Effector CD8-positive, alpha-beta T cell (primary cell): ENCODE data around the gene DCTN2.

ENCODE experiments used
- DNase-seq: peaks from one replicate; lab custom pipeline; 2025; lab: John Stamatoyannopoulos, UW

Gene DCTN2

DNA sequence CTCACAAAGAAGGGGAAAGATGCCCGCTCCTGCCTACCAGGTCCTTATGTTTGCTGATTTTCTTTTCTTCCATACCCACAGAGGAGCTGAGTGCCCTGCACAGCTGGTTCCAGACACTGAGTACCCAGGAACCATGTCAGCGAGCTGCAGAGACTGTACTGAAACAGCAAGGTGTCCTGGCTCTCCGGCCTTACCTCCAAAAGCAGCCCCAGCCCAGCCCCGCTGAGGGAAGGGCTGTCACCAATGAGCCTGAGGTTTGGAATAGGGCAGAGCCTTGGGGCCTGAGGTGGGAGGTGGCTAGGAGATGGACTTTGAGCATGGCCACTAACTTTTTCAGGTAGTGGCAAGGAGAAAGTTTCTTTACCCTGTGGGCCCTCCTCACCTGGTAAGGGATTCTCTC, 56.9 kb downstream of the DCTN2 start:
- no peak for DNase-seq

DNA sequence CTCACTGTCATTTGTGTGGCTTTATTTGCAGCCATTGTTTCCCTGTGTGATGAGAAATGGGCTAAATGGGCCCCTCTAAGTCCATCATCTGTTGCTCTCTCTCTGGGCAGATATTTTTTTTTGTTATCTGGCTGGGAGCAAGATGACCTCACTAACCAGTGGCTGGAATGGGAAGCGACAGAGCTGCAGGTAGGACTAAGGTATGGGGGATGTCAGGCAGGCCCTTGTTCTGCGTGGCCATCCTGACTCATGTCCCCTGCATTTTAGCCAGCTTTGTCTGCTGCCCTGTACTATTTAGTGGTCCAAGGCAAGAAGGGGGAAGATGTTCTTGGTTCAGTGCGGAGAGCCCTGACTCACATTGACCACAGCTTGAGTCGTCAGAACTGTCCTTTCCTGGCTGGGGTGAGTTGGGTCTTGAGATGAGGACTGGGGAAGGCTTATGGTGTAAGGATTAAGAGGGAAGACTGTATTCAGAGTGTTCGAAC, 57.8 kb downstream of the DCTN2 start:
- no peak for DNase-seq

DNA sequence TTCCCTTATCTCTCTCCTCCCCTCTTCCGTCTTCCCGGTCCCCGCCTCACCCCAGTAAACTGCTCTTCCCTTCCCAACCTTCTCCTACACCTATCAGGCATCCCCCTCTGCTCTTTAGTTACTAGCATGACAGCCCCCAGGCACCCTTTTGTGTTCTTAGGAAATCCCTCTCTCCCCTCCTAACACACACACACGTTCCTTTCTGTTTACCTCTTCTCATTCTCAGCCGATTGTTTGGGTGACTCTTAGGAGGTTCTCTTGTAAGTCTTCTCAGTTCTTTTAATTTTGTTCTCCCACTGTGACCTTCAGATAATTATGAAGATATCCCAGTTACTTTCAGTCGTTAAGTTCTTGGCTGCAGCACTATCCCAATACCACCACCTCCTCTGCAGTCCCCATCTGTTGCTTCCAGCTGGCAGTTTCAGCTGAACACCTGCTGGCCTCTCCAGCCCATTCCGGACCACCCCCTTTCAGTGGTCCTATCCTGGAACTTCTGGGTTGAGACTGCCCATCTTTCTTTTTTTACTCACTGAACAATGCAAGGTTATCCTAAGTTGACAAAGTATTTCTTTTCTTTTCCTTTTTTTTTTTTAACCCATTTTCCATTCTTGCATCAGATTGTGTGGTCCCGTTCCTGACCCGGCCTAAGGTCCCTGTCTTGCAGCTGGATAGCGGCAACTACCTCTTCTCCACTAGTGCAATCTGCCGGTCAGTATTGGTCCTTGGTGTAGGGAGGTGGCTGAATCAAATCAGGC, 58.4 kb downstream of the DCTN2 start:
- DNase-seq = no peak

DNA sequence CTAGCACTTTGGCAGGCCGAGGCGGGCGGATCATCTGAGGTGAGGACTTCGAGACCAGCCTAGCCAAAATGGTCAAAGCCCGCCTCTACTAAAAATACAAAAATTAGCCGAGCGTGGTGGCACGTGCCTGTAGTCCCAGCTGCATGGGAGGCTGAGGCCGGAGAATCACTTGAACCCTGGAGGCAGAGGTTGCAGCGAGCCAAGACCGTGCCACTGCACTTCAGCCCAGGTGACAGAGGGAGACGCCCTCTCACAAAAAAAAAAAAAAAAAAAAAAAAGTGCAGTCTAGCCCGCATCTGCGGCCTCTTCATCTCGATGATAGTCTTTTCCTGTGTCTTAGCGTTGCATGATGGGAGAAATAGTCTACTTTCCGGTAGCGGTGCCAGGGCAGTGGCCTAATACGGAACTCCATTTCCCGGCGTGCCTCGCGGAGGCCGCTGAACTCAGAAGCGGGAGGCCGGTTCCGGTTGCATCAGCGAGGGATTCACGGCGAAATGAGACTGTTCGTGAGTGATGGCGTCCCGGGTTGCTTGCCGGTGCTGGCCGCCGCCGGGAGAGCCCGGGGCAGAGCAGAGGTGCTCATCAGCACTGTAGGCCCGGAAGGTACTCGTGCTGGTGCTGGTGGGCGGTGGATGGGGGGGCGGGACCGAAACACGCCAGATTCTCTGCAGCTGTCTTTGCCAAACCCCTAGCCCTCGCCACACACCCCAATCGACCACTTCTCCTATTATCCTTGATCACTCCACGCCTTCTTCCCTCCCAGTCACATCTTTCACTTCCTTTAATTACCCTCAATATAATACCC, 59.2 kb downstream of the DCTN2 start, which contains the start of gene MARS1:
TSS of gene MARS1 (plus strand) at position 472 of the 805 bp plus-strand sequence. CDS start at position 495, 23 bp downstream.
- peak; percentile 83 for DNase-seq

DNA sequence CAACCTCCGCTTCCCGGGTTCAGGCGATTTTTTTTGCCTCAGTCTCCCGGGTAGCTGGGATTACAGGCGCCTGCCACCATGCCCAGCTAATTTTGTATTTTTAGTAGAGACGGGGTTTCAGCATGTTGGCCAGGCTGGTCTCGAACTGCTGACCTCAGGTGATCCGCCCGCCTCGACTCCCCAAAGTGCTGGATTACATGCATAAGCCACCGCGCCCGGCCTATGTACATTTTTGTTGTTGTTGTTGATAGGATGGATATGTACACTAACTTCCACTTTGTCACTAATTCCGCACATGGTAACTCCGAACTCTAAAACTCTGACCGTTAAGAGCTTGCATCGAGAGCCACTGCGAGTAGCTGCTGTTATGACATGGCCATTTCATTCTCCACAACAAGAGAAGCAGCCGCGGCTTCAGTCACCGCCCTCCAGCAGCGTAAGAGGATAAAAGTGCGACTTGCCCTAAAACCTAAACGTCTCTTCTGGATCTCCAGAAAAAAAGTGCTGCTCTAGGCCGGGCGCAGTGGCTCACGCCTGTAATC, 59.9 kb downstream of the DCTN2 start:
- DNase-seq = no peak

DNA sequence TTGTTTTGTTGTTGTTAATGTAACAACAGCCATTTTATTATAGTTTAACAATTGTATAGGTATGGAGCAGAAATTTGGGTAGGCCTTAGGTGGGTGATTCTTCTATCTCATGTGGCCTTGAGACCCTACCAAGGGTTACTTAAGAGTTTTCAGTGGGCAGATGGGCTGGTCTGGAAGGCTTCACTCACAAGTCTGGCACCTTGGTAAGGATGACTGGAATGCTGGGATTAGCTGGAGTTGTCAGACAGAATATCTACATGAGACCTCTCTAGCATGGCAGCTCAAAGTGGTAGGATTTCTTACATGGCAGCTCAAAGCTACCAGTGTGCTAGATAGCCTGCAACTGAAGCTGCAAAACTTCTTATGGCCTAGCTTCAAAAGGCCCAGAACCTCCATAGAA, 61.3 kb downstream of the DCTN2 start:
- no peak for DNase-seq

DNA sequence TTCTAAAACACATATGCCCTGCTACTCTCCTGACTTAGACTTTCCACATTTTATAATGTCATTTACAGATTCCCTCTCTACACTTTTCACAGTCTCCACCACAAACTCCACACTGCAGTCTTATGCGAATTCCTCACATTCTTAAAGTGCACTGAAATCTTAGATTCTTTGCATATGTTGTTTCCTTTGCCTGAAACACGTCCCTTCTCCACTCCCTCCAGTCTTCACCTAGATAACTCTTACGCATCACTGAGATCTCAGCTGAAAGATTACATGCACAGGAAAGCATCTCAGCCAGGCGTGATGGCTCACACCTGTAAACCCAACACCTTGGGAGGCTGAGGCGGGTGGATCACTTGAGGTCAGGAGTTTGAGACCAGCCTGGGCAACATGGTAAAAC, 63.5 kb downstream of the DCTN2 start:
- no peak for DNase-seq

DNA sequence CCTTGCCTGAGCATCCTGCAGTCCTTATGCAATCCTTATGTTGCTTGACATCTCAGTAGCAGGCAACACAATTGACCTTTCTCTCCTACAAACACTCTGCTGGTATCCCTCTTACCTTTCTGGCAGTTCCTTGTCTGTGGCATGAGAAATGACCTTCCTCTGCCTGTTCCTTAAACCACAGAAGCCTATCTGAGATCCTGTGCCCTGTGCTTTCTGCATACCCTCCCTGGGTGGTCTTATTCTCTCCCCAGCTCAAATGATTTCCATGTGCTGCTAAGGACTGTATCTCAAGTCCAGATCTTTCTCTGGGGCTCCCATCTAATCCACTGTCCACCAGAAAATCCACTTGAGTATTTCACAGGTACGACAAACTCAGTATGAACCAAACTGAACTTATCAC, 65.3 kb downstream of the DCTN2 start:
- DNase-seq = no peak
